A549 treated with AZD9567 at 1 μM for 4 hours (cell line): ENCODE results near the gene ASIC3. TPM values are rescaled to one million over a fixed set of nuclear protein-coding genes. Genes with fewer than 3 reads are reported as not detected.

Experiments used
- total RNA-seq: library from RNA; stranded (reverse); fragments of 200-300 nt; extraction: Qiagen RNA extraction; gene quantifications from 5 replicates; pipeline ENCODE4 v1.2.3, GENCODE V29; 2022; ENCODE audit not compliant: insufficient read depth

The ASIC3 gene
- total RNA-seq = 7.7 to 12.8 TPM (median 10.8 TPM) in 5 replicates

DNA sequence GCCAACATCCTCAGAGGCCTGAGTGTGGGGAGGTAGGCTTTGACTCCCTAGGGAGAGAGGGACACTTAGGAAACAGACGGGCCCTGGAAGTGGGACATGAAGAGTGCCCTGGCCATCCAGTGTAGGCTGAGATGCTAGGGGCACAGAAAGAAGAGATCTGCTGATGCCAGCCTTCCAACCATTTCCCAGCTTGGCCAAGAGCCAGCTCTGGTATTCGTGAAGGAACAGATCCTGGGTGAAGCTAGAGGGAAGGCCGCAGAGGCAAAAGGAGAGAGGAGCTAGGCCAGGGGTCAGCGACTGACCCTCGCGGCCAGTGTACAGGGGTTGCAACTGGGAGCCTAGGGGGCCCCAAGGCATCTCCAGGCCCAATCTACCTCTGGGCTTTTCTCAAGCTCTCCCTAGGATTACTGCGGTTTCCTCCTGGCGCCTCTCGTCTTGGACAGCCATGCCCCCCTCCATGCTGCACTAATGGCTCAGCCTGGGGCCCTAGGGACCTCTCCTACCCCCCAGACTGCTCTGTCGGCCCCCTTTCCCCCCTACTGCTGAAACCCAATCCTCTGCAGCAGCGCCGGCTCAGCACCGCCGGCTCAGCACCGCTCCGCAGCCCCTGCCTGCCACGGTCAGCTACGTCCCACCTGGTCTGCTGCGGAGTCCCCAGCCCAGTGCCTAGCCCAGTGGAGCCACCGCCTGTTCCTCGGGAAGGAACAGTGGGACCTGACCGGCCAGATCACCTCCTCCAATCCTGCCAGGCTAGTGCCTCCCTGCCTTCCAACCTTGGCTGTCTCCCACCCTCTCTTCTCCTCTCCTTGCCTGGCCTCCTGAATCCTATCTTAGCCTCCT lies at the start of gene ASIC3:
Gene ASIC3, plus strand, starts transcription at position 556 of the 840 bp plus-strand sequence. CDS start 355 bp downstream, outside the sequence.

DNA sequence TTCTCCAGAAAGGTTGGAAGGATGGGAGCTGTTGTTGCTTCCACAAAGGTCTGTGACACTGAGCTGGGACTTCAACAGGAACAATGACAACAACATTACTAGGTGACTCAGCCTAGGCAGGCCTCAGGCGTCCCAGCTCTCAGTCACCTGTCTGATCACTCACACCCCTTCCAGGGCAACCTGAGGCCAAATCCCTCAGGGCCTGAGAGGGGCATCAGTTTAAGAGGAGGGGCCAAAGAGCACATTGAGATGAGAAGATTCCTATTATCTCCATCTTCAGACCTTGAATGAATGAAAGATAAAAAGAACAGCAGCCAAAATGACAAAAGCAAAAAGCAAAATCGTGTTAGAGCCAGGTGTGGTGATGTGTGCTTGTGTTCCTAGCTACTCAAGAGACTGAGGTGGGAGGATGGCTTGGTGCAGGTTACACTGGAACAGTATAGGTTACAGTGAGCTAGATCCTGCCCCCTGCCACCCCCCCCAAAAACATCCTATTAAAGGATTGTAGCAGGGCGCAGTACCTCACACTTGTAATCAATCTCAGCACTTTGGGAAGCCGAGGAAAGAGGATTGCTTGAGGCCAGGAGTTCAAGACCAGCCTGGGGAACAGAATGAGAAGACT lies 23.8 kb upstream of the ASIC3 start, which contains the start of gene ATG9B:
Gene ATG9B, minus strand, starts transcription at position 60 of the 622 bp plus-strand sequence. CDS start 71 bp downstream, outside the sequence.

DNA sequence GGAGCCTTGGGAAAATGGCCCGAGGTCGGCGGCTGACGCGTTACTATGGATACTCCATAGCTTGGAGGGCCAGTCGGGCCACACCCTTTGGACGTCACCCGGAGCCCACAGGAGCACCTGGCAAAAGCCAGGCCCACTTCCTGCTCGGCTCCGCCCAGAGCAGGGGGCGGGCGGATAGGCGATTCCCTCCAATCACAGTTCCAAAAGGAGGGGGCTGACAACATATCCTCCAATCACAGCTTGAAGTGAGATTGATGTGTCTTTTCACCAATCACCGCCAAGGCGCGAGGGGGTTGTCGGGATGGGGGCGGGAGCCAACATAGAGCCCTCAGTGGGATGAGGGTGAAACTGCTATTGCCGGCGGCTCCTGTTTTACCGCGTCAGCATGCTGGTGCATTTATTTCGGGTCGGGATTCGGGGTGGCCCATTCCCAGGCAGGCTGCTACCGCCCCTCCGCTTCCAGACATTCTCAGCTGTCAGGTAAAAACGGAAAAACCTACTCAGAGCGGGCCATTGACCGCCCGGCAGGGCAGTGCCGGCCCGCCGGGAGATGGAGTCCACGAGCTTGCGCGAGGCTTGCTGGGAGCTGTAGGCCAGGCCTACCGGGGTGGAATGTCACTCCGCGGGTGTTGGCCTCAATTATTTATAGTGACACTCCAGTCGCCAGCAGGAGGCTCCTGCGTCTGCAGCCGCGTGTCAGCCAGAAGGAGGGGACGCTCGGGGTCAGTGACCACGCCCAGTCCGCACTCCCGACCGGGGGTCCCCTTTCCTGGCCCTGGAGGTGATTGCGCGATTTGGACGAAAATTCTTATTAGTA lies 20.0 kb upstream of the ASIC3 start, which contains the start of gene ABCB8:
Gene ABCB8, plus strand, starts transcription at position 320 of the 817 bp plus-strand sequence. Its CDS starts 66 bp downstream, at position 386.

DNA sequence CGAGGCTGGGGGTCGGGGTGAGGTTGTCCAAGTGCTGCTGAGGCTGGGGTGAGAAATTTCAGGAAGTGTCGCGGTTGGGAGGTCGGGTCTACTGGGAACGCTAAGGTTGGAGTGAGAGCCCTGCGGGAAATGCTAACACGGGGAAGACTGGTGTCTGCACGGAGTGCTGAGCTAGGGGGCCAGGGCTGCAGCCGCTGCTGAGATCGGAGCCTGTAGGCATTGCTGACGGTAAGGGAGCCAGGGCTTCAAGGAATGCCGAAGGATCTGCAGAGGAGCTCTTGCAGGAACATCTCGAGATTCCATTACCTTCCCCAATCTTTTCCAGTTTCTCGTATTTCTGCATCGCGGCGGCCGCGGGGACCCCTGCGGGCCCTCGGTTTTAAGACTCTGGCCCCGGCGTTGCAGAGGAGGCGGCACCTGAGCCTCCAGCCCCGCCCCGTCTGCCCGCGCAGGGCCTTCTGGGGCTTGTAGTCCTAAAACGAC lies 9.2 kb downstream of the ASIC3 start, which contains the start of gene CDK5:
Gene CDK5, minus strand, starts transcription at position 392 of the 483 bp plus-strand sequence. Its CDS starts 49 bp downstream, at position 343.

DNA sequence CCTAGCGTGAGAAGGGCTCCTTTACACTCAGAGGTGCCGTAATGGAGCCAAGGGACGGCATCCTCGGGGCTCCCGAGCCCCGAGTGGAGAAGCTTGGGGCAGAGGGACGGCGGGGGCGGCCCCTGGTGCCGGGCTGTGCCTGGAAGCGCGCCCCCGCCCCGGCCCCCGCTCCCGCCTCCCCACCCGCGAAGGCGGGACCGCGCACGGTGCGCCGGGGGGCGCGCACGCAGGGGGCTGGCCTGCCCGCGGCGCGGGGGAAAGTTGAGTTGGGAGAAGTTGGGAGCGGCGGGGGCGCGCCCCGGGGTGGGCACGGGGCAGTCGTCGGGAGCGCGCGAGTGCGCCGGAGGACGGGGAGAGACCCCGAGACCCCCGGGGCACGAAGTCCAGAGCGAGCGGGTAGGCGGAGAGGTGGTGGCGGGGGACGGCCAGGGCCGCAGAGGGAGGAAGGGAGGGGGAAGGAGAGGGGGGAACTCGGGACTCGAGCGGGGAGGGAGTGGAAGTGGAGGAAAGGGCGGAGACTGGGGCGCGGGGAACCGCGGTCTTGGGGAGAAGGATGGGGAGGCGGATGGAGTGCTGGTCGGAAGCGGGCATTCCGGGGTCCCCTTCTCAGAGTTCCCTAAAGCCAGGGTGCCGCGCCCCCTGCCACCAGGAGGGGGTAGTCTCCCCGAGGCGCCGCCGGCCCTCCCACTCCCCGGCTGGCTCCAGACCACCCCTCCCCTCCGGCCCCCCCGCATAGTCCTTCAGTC lies 11.2 kb downstream of the ASIC3 start, which contains the start of gene SLC4A2:
Gene SLC4A2, plus strand, starts transcription at position 223 of the 746 bp plus-strand sequence. CDS start 2,399 bp downstream, outside the sequence.

DNA sequence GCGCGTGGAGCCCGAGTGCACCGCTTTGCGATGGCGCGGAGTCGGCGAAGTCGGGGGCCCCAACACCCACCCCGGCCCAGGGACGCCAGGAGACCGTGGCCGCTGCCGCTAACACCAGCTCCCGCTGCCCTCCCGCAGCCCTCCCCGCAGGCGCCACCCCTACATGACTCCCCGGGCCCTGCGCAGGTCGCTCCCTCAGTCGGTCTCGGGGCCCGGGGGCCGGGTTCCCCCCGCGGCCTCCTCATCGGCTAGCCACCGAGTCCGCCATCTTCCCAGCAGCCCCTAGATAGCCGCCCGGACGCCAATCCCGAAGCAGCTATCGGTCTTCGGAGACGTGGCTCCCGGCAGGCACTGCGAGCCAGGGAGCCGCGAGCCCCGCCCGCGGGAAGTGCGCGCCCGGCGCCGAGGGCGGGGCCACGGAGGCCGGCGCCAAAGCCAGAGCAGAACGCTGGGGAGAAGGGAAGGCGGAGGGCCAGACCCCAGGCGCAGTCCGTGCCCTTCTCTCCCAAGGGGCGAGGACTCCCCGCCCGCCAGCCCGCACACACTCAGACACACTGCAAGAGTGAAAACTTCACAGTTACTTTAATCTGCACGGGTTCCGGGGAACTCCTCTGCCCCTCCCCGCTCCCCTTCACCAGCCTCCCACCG lies 32.3 kb downstream of the ASIC3 start, which contains the start of gene FASTK:
Gene FASTK, minus strand, starts transcription at position 288 of the 648 bp plus-strand sequence. Its CDS starts 43 bp downstream, at position 245.

DNA sequence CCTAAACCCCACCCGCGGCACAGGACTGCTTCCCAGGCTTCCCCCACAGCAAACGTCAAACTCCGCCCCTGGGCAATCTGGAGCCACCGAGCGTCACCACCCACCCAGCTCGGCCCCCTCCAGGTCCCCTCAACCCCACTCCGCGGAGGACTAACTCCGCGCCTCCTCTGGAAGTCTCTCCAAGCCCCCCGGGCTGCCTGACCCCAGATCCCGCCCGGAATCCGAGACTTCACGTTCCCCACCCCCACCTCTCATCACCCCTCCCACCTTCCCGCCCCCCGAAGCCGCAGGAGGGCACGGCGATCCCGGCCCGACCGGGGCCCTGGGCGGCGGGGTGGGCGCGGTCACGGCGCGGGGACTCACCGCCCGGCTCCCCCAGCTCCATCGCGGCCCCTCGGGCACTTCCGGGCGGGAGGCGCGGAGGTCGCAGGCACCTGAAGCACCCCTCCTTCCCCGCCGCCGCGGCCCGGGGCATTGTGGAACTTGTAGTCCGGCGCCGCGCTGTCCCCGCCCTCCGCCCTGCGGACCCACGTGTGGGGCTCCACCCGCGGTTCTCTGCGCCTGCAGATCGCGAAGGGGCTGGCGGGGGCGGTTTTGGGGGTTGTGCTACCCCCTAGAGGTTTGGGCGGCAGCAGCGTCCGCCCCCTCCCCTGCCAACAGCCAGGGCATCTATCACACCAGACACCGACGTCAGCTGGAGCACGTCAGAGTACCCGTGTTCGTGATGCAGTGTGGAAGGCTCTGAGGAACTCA lies 34.9 kb downstream of the ASIC3 start, which contains the start of gene TMUB1:
Gene TMUB1, minus strand, starts transcription at position 423 of the 753 bp plus-strand sequence. CDS start 930 bp downstream, outside the sequence.

DNA sequence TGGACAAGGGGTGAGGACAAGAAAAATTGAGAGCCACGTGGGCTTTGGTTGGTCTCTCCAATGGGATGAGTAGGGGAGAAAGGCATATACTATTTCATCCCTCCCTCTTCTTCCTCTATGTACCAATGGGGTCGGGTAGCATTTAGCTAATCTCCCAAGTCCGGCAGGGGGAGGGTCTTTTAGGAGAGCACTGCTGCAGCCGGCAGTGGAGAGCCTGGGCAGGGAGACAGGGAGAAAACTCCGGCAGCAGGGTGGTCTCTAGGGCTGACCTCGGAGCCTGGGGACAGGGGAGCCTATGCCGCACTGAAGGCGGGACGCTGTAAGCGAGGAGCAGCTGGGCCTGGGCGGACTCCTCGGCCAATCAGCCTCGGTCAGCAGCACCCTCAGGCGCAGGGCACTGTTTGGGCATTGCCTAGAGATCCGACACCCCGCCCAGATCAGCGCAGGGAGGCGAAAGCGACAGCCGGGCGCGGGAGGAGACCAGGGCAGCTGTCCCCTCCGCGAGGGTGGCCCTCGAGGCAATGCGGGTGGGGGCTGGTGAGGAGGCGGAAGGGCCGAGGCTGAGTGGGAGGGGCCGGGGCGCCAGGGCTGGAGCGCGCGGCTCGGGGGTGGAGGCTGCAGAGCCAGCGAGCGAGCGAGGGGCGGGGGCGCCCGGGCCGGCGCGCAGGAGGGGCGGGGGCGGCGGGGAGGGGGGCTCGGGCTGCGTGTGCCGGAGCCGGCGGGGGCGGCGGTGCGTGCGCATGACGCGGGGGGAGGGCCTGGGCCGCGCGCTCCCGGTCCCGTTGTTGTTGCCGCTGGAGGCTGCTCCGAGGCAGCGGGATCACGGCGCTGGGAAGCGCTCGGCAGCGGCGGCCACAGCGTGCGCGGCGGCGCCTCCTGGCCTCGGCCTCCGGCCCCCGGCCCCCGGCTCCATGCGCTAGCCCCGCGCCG lies 37.6 kb downstream of the ASIC3 start, which contains the start of gene AGAP3:
Gene AGAP3, plus strand, starts transcription at position 785 of the 930 bp plus-strand sequence. CDS start 267 bp downstream, outside the sequence.

Other genes starting within 250 kb of the ASIC3 start
- 0.14 to 0.24 TPM in 2 of 5 replicates, not detected in the others for gene TMEM176B, start 248.2 kb upstream of the ASIC3 start, total RNA-seq
- gene TMEM176A, start 247.8 kb upstream of the ASIC3 start, total RNA-seq = 0.19 TPM in 1 of 5 replicates, not detected in the others
- gene AOC1, start 196.0 kb upstream of the ASIC3 start, total RNA-seq = 0.03 to 0.07 TPM in 2 of 5 replicates, not detected in the others
- gene KCNH2, start 70.2 kb upstream of the ASIC3 start, total RNA-seq = 0.74 to 1.6 TPM (median 1.5 TPM) in 5 replicates
- 0.15 to 0.42 TPM (median 0.24 TPM) in 4 of 5 replicates, not detected in the other for gene NOS3, start 57.5 kb upstream of the ASIC3 start, total RNA-seq
- gene ATG9B, start 24.0 kb upstream of the ASIC3 start, total RNA-seq = 0.54 to 0.91 TPM (median 0.71 TPM) in 4 of 5 replicates, not detected in the other
- gene ABCB8, start 20.1 kb upstream of the ASIC3 start, total RNA-seq = 40.4 to 52.5 TPM (median 50.5 TPM) in 5 replicates
- gene CDK5, start 9.4 kb downstream of the ASIC3 start, total RNA-seq = 29.7 to 38.6 TPM (median 30.6 TPM) in 5 replicates
- 149 to 274 TPM (median 247 TPM) in 5 replicates for gene SLC4A2, start 11.1 kb downstream of the ASIC3 start, total RNA-seq
- 50.3 to 91.6 TPM (median 84.4 TPM) in 5 replicates for gene FASTK, start 32.3 kb downstream of the ASIC3 start, total RNA-seq
- 29.4 to 54.1 TPM (median 48.7 TPM) in 5 replicates for gene TMUB1, start 35.0 kb downstream of the ASIC3 start, total RNA-seq
- gene AGAP3, start 37.9 kb downstream of the ASIC3 start, total RNA-seq = 41.3 to 67.4 TPM (median 64.9 TPM) in 5 replicates
- gene GBX1, start 119.2 kb downstream of the ASIC3 start, total RNA-seq = 0.07 to 0.13 TPM (median 0.09 TPM) in 3 of 5 replicates, not detected in the others
- not detected in 5 replicates for gene ASB10, start 138.7 kb downstream of the ASIC3 start, total RNA-seq
- gene H2BK1, start 162.0 kb downstream of the ASIC3 start, total RNA-seq = not detected in 5 replicates
- gene ABCF2, start 178.7 kb downstream of the ASIC3 start, total RNA-seq = 53.3 to 66.9 TPM (median 60.8 TPM) in 5 replicates
- 35.0 to 48.9 TPM (median 44.8 TPM) in 5 replicates for gene CHPF2, start 184.0 kb downstream of the ASIC3 start, total RNA-seq
- gene SMARCD3, start 200.2 kb downstream of the ASIC3 start, total RNA-seq = 4.3 to 8.8 TPM (median 8.1 TPM) in 5 replicates